Activated CD8-positive, alpha-beta memory T cell treated with anti-CD3 and anti-CD28 coated beads, Interleukin-2, amount 10 ng/mL, durations not matched to agents 7 days and 5 days (primary cell): ENCODE results near the gene RBM22. TPM values are rescaled to one million over a fixed set of nuclear protein-coding genes. Genes with fewer than 3 reads are reported as not detected.

ENCODE experiments used
- ATAC-seq: fragments of 150-1000 bp; cut with Tn5 transposase; one replicate; pipeline ENCODE4 v1.10.0; 2021; ENCODE audit warnings: moderate library complexity
- CTCF ChIA-PET: fragments of 350-600 bp; sonication (Branson Sonifier 250); formaldehyde crosslinking; loops from one replicate; lab custom pipeline; 2021; ENCODE audit warnings: antibody characterized with exemption; lab: Charles Lee
- DNase-seq: peaks from one replicate; pipeline ENCODE4 v3.0.0-alpha.2; 2020
- H3K27ac Mint-ChIP-seq: one replicate; pipeline ENCODE4 v1.8.0; 2021; ENCODE audit warnings: mild to moderate bottlenecking, mixed read lengths
- H3K27me3 Mint-ChIP-seq: one replicate; pipeline ENCODE4 v1.8.0; 2021; ENCODE audit warnings: mixed read lengths
- H3K36me3 Mint-ChIP-seq: one replicate; pipeline ENCODE4 v1.8.0; 2021; ENCODE audit warnings: mild to moderate bottlenecking, mixed read lengths
- H3K4me1 Mint-ChIP-seq: one replicate; pipeline ENCODE4 v1.8.0; 2021; ENCODE audit warnings: mixed read lengths
- H3K4me3 Mint-ChIP-seq: one replicate; pipeline ENCODE4 v1.8.0; 2021; ENCODE audit warnings: mild to moderate bottlenecking, moderate library complexity, mixed read lengths
- H3K9me3 Mint-ChIP-seq: one replicate; pipeline ENCODE4 v1.8.0; 2022; ENCODE audit warnings: low read depth, mixed read lengths
- total RNA-seq, 2 experiments: library from RNA; stranded (reverse); gene quantifications; one replicate each; pipeline ENCODE4 v1.2.3, GENCODE V29; 2021

The RBM22 gene
- total RNA-seq, 2 experiments from 2014 or later: 63.3 to 78.7 TPM

DNA sequence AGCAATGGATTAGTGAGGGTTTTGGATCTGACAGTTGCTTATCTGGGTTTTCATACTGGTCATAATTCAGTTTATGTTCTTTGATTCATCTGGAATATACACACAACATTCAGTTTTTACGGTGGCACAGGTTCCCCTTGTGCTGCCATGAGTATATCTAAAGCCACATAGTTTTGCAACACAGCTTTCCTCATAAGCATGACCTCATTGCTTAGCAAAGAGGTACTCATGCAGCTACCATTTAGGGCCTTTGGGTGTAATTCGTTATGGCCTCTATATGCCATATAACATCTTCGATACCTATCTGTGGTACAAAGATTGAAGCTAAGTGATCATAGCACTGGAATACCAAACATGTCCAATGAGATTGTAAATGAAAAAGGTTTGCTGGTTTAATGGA, 2.9 kb upstream of the RBM22 start:
- CTCF ChIA-PET: interaction anchor here (0.8 to 6.1 kb wide), 5 partner anchors 10 to 143 kb away, joined by 3 to 73 read pairs (median 3); partner anchors contain the start of genes DCTN4 and SMIM3
- Mint-ChIP-seq H3K27me3 (no peaks in the 10 kb centered on the region), H3K9me3 (no peaks in the 10 kb centered on the region), H3K36me3 (peaks cover 12% of the 10 kb centered on the region), H3K4me1 (peaks cover 6% of the 10 kb centered on the region), H3K27ac (no peak overlapping the region), H3K4me3 (no peak overlapping the region)
- DNase-seq (no peak), ATAC-seq (no peak)

DNA sequence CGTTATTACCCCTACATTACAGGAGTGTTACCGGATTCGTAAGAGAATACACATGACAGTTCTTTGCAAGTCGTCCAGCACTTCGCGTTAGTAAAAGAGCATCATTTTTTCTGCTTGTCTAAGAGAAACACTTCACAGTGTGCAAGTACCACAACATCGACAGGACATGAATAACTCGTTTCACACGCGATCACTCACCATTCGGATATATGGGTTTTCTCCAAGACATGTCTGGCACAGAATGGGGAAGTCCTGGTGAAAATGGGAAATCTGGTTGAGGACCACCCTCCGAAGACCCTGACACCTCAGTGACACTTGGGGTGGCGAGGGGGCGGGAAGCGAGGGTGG, 642 bp downstream of the RBM22 start:
- H3K36me3 Mint-ChIP-seq: peaks cover 19% of the 10 kb centered on the region
- no peak overlapping the region for H3K4me3 Mint-ChIP-seq
- no peak for DNase-seq
- CTCF ChIA-PET: interaction anchor here (0.7 to 6.1 kb wide), 31 partner anchors 9 to 552 kb away, joined by 3 to 73 read pairs (median 5); partner anchors contain the start of genes DCTN4, GM2A, IRGM and SMIM3
- ATAC-seq: no peak
- H3K27me3 Mint-ChIP-seq: no peaks in the 10 kb centered on the region
- peaks cover 7% of the 10 kb centered on the region for H3K4me1 Mint-ChIP-seq
- no peaks in the 10 kb centered on the region for H3K9me3 Mint-ChIP-seq
- no peak overlapping the region for H3K27ac Mint-ChIP-seq

DNA sequence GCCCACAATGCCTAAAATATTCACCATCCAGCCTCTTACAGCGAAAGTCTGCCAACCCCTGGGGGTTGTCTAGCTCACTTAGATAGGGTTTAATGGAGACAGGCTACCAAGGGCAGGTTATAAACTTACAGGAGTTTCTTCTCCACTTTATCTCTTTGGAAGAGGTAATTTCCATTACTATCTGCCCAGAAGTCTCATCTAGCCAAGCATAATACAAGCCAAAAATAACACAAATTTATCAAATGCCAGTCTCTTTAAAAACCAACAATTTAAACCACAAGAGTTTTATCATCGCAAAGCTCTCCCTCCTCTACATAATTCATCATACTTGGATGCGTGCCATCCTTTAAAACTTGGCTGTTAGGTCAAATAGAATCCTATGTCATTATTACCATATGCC, 6.2 kb downstream of the RBM22 start:
- DNase-seq: no peak
- CTCF ChIA-PET: no interaction called here
- H3K27me3 Mint-ChIP-seq: no peaks in the 10 kb centered on the region
- H3K4me3 Mint-ChIP-seq: no peak overlapping the region
- no peak overlapping the region for H3K27ac Mint-ChIP-seq
- H3K9me3 Mint-ChIP-seq: no peaks in the 10 kb centered on the region
- ATAC-seq: no peak
- H3K36me3 Mint-ChIP-seq: peaks cover 43% of the 10 kb centered on the region
- H3K4me1 Mint-ChIP-seq: peaks cover 2% of the 10 kb centered on the region

DNA sequence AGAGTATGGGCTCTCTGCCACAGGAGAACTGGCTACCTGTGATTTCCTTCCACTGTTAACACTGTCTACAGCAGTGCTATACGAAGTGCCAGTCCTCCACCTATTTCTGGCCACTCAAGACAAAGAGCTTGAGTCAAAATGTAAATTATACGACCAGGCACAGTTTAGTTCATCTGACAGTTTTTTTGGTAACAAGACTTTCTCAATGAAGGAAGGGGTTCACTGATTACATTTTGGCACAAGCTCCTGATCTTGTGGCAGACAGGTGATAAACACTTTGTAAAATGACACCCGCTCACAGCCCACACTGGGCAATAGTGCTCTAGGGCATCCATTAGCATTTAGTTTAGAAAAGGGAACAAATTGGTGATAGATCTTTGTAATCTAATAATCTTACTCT, 8.6 kb downstream of the RBM22 start:
- peaks cover 45% of the 10 kb centered on the region for H3K36me3 Mint-ChIP-seq
- H3K4me1 Mint-ChIP-seq: no peaks in the 10 kb centered on the region
- DNase-seq (no peak), ATAC-seq (no peak)
- H3K27me3 Mint-ChIP-seq: no peaks in the 10 kb centered on the region
- H3K27ac Mint-ChIP-seq: no peak overlapping the region
- H3K9me3 Mint-ChIP-seq: no peaks in the 10 kb centered on the region
- no peak overlapping the region for H3K4me3 Mint-ChIP-seq
- CTCF ChIA-PET: no interaction called here

DNA sequence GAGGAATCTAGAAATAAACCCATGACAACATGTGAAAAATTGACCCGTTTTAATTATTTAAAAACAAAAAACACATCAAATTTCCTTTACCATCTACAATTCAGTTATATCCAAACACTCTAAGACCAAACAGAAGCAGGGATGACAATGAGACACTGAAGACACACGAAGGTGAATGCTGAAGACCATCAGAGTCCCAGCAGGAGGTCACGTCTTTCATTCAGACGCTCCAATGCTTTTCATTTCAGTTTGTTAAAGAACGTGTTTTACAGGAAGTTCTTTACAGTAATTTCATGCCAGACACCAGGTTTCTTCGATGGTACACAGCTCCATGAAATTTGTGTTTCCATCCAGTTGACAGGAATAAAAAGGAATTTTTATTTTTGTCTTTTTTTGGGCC, 10.1 kb downstream of the RBM22 start:
- Mint-ChIP-seq H3K36me3 (peaks cover 39% of the 10 kb centered on the region), H3K9me3 (no peaks in the 10 kb centered on the region), H3K27ac (no peak overlapping the region), H3K4me3 (no peak overlapping the region), H3K4me1 (no peaks in the 10 kb centered on the region), H3K27me3 (no peaks in the 10 kb centered on the region)
- DNase-seq (no peak), ATAC-seq (no peak)
- CTCF ChIA-PET: no interaction called here

DNA sequence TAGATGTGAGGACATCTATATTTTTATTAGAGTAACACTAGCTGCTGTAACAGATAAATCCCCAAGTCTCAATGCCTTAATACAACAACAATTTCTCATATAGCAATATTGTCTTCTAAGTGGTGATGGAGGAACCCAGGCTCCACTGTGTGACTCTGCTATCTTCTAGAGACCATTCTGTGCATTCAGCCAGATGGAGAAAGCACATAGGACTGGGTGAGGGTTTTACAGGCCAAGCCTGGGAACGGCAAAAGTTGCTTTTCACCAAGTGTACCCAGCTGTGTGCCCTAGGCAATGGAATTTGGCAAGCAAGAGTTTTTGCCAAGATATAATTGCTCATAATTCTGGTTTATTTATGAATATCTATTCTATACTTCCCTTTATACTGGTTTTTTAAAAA, 11.7 kb downstream of the RBM22 start:
- DNase-seq: no peak
- no peaks in the 10 kb centered on the region for H3K27me3 Mint-ChIP-seq
- no peak overlapping the region for H3K4me3 Mint-ChIP-seq
- ATAC-seq: no peak
- H3K9me3 Mint-ChIP-seq: no peaks in the 10 kb centered on the region
- H3K27ac Mint-ChIP-seq: no peak overlapping the region
- CTCF ChIA-PET: no interaction called here
- H3K4me1 Mint-ChIP-seq: no peaks in the 10 kb centered on the region
- H3K36me3 Mint-ChIP-seq: peaks cover 28% of the 10 kb centered on the region

DNA sequence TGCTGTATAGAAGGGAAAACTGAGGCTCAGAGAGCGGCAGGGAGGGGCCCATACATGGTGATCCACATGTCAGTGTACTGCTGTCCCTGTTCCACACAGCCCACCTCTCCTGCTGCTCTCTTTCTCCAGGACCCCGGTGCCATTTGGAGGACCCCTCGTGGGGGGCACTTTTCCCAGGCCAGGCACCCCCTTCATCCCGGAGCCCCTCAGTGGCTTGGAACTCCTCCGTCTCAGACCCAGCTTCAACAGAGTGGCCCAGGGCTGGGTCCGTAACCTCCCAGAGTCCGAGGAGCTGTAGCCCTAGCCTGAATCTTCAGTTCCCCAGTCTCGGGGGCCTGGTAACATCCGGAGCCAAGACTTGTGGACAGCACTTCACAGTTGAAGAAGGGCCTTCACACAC, 24.3 kb downstream of the RBM22 start:
- no peak overlapping the region for H3K27ac Mint-ChIP-seq
- CTCF ChIA-PET: no interaction called here
- no peaks in the 10 kb centered on the region for H3K36me3 Mint-ChIP-seq
- H3K9me3 Mint-ChIP-seq: no peaks in the 10 kb centered on the region
- no peak overlapping the region for H3K4me3 Mint-ChIP-seq
- peaks cover 8% of the 10 kb centered on the region for H3K27me3 Mint-ChIP-seq
- ATAC-seq (no peak), DNase-seq (no peak)
- H3K4me1 Mint-ChIP-seq: peaks cover 4% of the 10 kb centered on the region

DNA sequence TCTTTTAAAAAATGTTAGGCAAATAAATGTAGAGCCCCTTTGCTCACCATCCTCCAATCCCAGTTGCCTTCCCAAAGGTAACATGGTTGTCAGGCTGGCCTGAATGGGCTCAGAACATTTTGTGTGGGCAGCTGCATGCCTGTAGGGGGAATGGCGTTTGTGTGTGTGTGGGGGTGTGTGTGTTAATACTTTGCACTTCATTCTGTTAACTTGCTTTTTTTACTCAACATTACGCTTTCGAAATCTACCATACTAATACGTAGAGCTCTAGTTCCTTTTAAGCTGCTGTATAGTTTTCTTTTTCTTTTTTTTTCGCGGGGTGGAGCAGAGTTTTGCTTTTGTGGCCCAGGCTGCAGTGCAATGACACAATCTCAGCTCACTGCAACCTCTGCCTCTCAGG, 25.8 kb downstream of the RBM22 start:
- CTCF ChIA-PET: interaction anchor here (0.8 kb wide), 1 partner anchor 34 kb away, joined by 3 read pairs; no protein-coding TSS in a partner anchor
- H3K9me3 Mint-ChIP-seq: no peaks in the 10 kb centered on the region
- ATAC-seq (no peak), DNase-seq (no peak)
- H3K27ac Mint-ChIP-seq: no peak overlapping the region
- H3K4me1 Mint-ChIP-seq: peaks cover 4% of the 10 kb centered on the region
- H3K36me3 Mint-ChIP-seq: no peaks in the 10 kb centered on the region
- H3K4me3 Mint-ChIP-seq: no peak overlapping the region
- H3K27me3 Mint-ChIP-seq: peaks cover 23% of the 10 kb centered on the region

DNA sequence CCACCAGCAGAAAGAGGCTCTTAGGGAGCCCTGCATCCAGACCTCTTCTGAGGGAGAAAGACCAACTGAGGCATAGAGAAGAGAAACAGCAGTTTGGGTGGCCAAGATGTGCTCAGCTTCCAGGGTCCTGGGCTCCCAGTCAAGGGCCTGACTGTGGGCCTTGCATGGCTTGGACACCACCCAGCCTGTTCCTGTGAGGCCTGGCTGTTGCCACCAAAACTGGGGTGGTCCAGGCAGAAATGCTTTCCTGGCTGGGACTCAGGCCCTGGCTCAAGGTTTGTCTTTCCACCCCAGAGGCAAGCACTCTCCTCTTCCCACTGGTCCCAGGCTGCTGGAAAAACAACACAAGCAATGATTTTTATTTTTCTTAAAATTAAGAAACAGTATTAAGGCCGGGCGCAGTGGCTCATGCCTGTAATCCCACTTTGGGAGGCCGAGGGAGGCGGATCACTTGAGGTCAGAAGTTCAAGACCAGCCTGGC, 26.5 kb downstream of the RBM22 start:
- ATAC-seq (no peak), DNase-seq (no peak)
- Mint-ChIP-seq H3K9me3 (no peaks in the 10 kb centered on the region), H3K4me3 (no peak overlapping the region), H3K36me3 (no peaks in the 10 kb centered on the region), H3K27me3 (peaks cover 25% of the 10 kb centered on the region), H3K4me1 (peaks cover 4% of the 10 kb centered on the region), H3K27ac (no peak overlapping the region)
- CTCF ChIA-PET: no interaction called here

DNA sequence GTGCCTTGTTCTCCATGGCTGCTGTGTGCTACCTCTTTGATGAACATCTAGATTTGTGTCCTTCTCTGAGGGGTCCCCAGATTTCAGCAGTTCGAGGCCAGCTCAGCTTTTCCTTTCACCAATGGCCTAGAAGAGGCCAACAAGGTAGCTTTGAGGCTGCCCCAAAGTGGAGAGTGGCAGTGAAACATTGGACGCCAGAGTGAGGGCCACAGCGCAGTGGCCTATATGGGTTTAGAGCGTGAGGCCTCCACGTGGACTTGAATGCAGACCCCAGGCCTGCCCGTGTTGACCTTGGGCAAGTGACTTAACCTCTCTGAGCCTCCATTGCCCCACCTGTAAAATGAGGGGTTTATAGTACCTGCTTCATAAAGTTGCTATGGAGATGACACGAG, 28.0 kb downstream of the RBM22 start:
- no peak for ATAC-seq
- Mint-ChIP-seq H3K4me3 (no peak overlapping the region), H3K36me3 (no peaks in the 10 kb centered on the region), H3K27ac (no peak overlapping the region), H3K9me3 (no peaks in the 10 kb centered on the region), H3K4me1 (peaks cover 4% of the 10 kb centered on the region), H3K27me3 (peaks cover 25% of the 10 kb centered on the region)
- CTCF ChIA-PET: interaction anchor here (0.9 to 1.3 kb wide), 2 partner anchors 10 to 12 kb away, joined by 3 read pairs; no protein-coding TSS in a partner anchor
- DNase-seq: no peak

DNA sequence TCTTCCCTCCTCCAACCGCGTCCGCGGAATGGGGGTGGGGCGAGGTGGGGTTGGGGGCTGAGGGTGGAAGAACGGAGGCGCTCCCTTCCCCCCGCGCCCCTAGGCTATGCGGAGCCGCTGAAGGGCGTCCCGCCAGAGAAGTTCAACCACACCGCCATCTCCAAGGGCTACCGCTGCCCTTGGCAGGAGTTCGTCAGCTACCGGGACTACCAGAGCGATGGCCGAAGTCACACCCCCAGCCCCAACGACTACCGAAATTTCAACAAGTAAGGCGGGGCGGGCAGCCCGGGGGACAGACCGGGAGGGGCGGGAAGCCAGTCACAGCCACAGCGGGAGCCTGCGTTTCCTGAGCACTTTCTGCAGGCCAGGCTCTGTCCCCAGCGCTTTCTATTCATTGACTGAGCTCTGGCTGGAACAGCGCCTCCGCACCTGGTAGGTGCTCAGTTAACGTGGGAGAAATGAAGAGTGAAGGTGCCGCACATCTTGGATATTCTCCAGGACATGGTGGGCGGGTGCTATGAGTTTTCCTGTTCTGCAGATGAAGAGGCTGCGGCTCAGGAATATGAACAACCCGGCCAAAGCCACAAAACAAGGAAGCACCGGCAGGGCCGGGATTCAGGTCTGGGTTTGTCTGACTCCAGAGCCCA, 28.5 kb downstream of the RBM22 start:
- H3K36me3 Mint-ChIP-seq: no peaks in the 10 kb centered on the region
- no peak overlapping the region for H3K27ac Mint-ChIP-seq
- CTCF ChIA-PET: interaction anchor here (0.9 to 1.3 kb wide), 3 partner anchors 9 to 12 kb away, joined by 3 to 4 read pairs (median 3); partner anchors contain the start of gene MYOZ3
- ATAC-seq: peak; percentile 62
- H3K27me3 Mint-ChIP-seq: peaks cover 25% of the 10 kb centered on the region
- H3K4me3 Mint-ChIP-seq: peak overlapping the region; percentile 65
- DNase-seq: peak; percentile 43
- H3K9me3 Mint-ChIP-seq: no peaks in the 10 kb centered on the region
- peaks cover 4% of the 10 kb centered on the region for H3K4me1 Mint-ChIP-seq

DNA sequence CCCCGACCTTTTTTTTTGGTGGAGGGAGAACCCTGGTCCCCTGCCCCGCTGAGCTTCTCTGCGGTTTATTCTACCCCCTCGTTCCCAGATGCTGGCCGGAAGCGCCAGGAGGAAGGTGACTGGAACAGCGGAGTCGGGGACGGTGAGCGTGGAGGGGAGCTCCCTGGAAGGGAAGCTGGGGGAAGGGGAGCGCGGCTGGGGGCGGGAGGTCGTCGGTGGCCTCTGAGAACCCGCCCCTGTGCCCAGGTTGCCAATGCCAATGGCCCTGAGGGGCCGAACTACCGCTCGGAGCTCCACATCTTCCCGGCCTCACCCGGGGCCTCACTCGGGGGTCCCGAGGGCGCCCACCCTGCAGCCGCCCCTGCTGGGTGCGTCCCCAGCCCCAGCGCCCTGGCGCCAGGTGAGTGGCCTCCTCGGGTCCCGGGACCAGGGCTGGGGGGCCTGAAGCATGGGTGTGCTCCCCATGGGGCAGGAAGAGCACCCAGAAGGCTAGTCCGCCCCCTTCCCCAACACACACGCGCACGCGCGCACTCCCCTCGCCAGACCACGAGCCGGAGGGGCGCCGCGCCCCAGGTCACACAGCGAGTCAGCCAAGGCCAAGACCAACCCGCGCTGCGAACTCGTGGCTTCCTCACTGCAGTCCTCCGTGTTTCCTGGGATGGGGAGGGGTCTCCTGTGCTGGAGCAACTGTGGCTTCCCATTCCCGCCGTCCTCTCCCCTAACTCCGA, 29.2 kb downstream of the RBM22 start:
- peaks cover 4% of the 10 kb centered on the region for H3K4me1 Mint-ChIP-seq
- no peaks in the 10 kb centered on the region for H3K36me3 Mint-ChIP-seq
- no peak overlapping the region for H3K27ac Mint-ChIP-seq
- CTCF ChIA-PET: interaction anchor here (1.0 to 1.3 kb wide), 4 partner anchors 8 to 107 kb away, joined by 3 to 4 read pairs (median 3); partner anchors contain the start of genes MYOZ3 and SMIM3
- ATAC-seq (peak; percentile 64), DNase-seq (peak; percentile 36)
- peaks cover 25% of the 10 kb centered on the region for H3K27me3 Mint-ChIP-seq
- H3K9me3 Mint-ChIP-seq: no peaks in the 10 kb centered on the region
- peak overlapping the region; percentile 65 for H3K4me3 Mint-ChIP-seq

DNA sequence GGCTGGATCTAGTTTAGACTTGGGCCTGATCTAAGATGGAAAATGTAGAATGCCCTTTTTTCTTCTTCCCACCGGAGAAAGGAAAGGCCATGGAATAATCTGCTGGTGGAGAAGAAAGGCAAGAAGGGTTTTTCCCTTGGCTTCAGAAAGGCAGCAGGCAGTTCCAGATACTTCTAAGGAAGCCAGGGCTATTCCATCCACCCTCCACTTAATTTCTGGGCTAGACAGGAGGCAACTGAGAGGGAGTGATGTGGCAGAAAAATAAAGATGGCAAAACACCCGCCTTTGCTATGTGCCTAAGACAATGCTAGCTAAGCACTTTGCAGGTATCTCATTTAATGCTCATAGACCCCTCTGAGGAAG, 29.9 kb downstream of the RBM22 start:
- CTCF ChIA-PET: interaction anchor here (1.0 to 1.1 kb wide), 3 partner anchors 10 to 108 kb away, joined by 3 to 4 read pairs (median 3); partner anchors contain the start of genes MYOZ3 and SMIM3
- peaks cover 4% of the 10 kb centered on the region for H3K4me1 Mint-ChIP-seq

More for the DNA sequence above, 29.9 kb downstream of the RBM22 start:
- Mint-ChIP-seq H3K27me3 (peaks cover 25% of the 10 kb centered on the region), H3K36me3 (no peaks in the 10 kb centered on the region), H3K4me3 (no peak overlapping the region), H3K27ac (no peak overlapping the region), H3K9me3 (no peaks in the 10 kb centered on the region)
- no peak for DNase-seq
- ATAC-seq: no peak
